Right atrium auricular region (tissue), 2 donors: ENCODE results near the gene ABTB1. TPM values are rescaled to one million over a fixed set of nuclear protein-coding genes. Genes with fewer than 3 reads are reported as not detected.

ENCODE experiments used
- DNase-seq: peaks from one replicate; pipeline ENCODE4 v3.0.0-alpha.2; 2019; ENCODE audit warnings: low spot score
- H3K27ac ChIP-seq, 2 donors: fragments of 200-600 bp; sonication (generic); 1 replicate in 1 of 2; 2 replicates in 1 of 2; pipeline ENCODE4 v1.5.1; 2016 to 2019
- H3K27me3 ChIP-seq, 2 donors: fragments of 200-600 bp; sonication (generic); one replicate each; pipeline versions ENCODE4 v1.5.1 to v1.6.0; 2017 to 2019
- H3K36me3 ChIP-seq: fragments of 200-600 bp; sonication (generic); one replicate; pipeline ENCODE4 v1.5.1; 2016
- H3K4me1 ChIP-seq, 2 donors: fragments of 200-600 bp; sonication (generic); one replicate each; pipeline versions ENCODE4 v1.5.1 to v1.6.0; 2017 to 2019
- H3K4me3 ChIP-seq, 2 donors: fragments of 200-600 bp; sonication (generic); 1 replicate in 1 of 2; 2 replicates in 1 of 2; pipeline ENCODE4 v1.5.1; 2017 to 2019; ENCODE audit warnings: mild to moderate bottlenecking in 1 of 2, moderate library complexity in 1 of 2
- H3K9me3 ChIP-seq, 2 donors: fragments of 200-600 bp; sonication (generic); one replicate each; pipeline ENCODE4 v1.5.1; 2019
- CTCF ChIP-seq, 2 donors: fragments of 200-600 bp; sonication (generic); IDR thresholded peaks; one replicate each; pipeline ENCODE4 v1.5.1; 2019; ENCODE audit warnings: antibody characterized with exemption in 2 of 2
- total RNA-seq, 2 donors: library from RNA; depleted of rRNA; stranded (reverse); fragments of >200 nt; gene quantifications; one replicate each; pipeline ENCODE4 v1.1.0, GENCODE V29; 2016

The ABTB1 gene
- total RNA-seq, 2 donors from 2014 or later: 14.9 to 16.9 TPM

- Histone ChIP-seq H3K36me3 (no peaks in the 10 kb centered on the region), H3K9me3 (no peaks in the 10 kb centered on the region), H3K27me3 (no peaks in the 10 kb centered on the region), H3K4me3 (no peak overlapping the region), H3K27ac (peak overlapping the region; percentile 56 to 78), H3K4me1 (peaks cover 0 to 94% of the 10 kb centered on the region in 2 donors)
- no peak for DNase-seq
- no peak for TF ChIP-seq CTCF (IDR thresholded peaks at IDR 0.05)
These were observed 40.4 kb downstream of the ABTB1 start for GRCh38 chr3:127712881-127713771.

GRCh38 chr3:127714125-127714571 is 41.4 kb downstream of the ABTB1 start:
- Histone ChIP-seq H3K9me3 (no peaks in the 10 kb centered on the region), H3K4me3 (no peak overlapping the region), H3K27me3 (no peaks in the 10 kb centered on the region), H3K27ac (peak overlapping the region; percentile 56 to 78), H3K4me1 (peaks cover 0 to 94% of the 10 kb centered on the region in 2 donors), H3K36me3 (peaks cover 2% of the 10 kb centered on the region)
- no peak for TF ChIP-seq CTCF (IDR thresholded peaks at IDR 0.05)
- DNase-seq: no peak

- Histone ChIP-seq H3K9me3 (no peaks in the 10 kb centered on the region), H3K4me1 (peaks cover 0 to 92% of the 10 kb centered on the region in 2 donors), H3K27me3 (no peaks in the 10 kb centered on the region), H3K36me3 (peaks cover 7% of the 10 kb centered on the region), H3K27ac (peak overlapping the region; percentile 56 to 78), H3K4me3 (no peak overlapping the region)
- no peak for TF ChIP-seq CTCF (IDR thresholded peaks at IDR 0.05)
- no peak for DNase-seq
These were observed 42.1 kb downstream of the ABTB1 start for GRCh38 chr3:127714866-127715265.

- no peaks in the 10 kb centered on the region for H3K27me3 ChIP-seq
- H3K36me3 ChIP-seq: peaks cover 14% of the 10 kb centered on the region
- H3K9me3 ChIP-seq: no peaks in the 10 kb centered on the region
- H3K27ac ChIP-seq: peak overlapping the region; percentile 56 to 78
- H3K4me3 ChIP-seq: no peak overlapping the region
- DNase-seq: no peak
- TF ChIP-seq CTCF (IDR thresholded peaks at IDR 0.05): no peak
- H3K4me1 ChIP-seq: peaks cover 0 to 85% of the 10 kb centered on the region in 2 donors
These were observed 42.8 kb downstream of the ABTB1 start for GRCh38 chr3:127715532-127715931.

GRCh38 chr3:127716384-127716783 is 43.6 kb downstream of the ABTB1 start:
- Histone ChIP-seq H3K27me3 (no peaks in the 10 kb centered on the region), H3K36me3 (peaks cover 18% of the 10 kb centered on the region), H3K4me1 (peaks cover 0 to 76% of the 10 kb centered on the region in 2 donors), H3K4me3 (no peak overlapping the region), H3K27ac (peak overlapping the region; percentile 56 to 78), H3K9me3 (no peaks in the 10 kb centered on the region)
- no peak for TF ChIP-seq CTCF (IDR thresholded peaks at IDR 0.05)
- no peak for DNase-seq
